Kidney (tissue), 14 donors: ENCODE data around the gene TLK1. TPM values are rescaled to one million over a fixed set of nuclear protein-coding genes. Genes with fewer than 3 reads are reported as not detected.
A peak's percentile ranks its signal among the peaks of the same experiment; 100 is the strongest.

Experiments used
- DNase-seq, 5 donors: peaks; one replicate each; pipeline ENCODE4 v3.0.0-alpha.2; 2013 to 2020
- FAIRE-seq: peaks from 2 replicates; lab custom pipeline; 2012; peaks lifted over from hg19 to GRCh38; lab: Jason Lieb, UNC
- H3K27ac ChIP-seq, 2 donors: one replicate each; pipeline ENCODE4 v1.7.0; 2013; ENCODE audit warnings: low read depth in 2 of 2, low read length in 2 of 2, inconsistent platforms in 1 of 2
- H3K27me3 ChIP-seq: one replicate; pipeline ENCODE4 v1.7.1; 2013; ENCODE audit warnings: low read length, inconsistent platforms; ENCODE audit not compliant: control insufficient read depth, insufficient read depth
- H3K36me3 ChIP-seq, 3 donors: one replicate each; pipeline versions ENCODE4 v1.7.0 to v1.7.1; 2013; ENCODE audit warnings: low read length in 3 of 3, control low read depth in 1 of 3, inconsistent platforms in 1 of 3; ENCODE audit not compliant: insufficient read depth in 3 of 3, control insufficient read depth in 2 of 3
- H3K4me1 ChIP-seq, 3 donors: one replicate each; pipeline versions ENCODE4 v1.7.0 to v1.7.1; 2013; ENCODE audit warnings: low read length in 3 of 3, inconsistent platforms in 1 of 3, low read depth in 1 of 3; ENCODE audit not compliant: control insufficient read depth in 2 of 3, insufficient read depth in 2 of 3
- H3K4me3 ChIP-seq, 3 donors: one replicate each; pipeline versions ENCODE4 v1.7.0 to v1.8.1; 2013; ENCODE audit warnings: low read length in 3 of 3, control low read depth in 1 of 3, inconsistent platforms in 1 of 3
- H3K9ac ChIP-seq, 3 donors: one replicate each; pipeline versions ENCODE4 v1.7.0 to v1.7.1; 2013; ENCODE audit warnings: low read length in 3 of 3, control low read depth in 1 of 3, inconsistent platforms in 1 of 3
- H3K9me3 ChIP-seq, 3 donors: one replicate each; pipeline versions ENCODE4 v1.7.0 to v1.7.1; 2013; ENCODE audit warnings: low read length in 3 of 3, control low read depth in 1 of 3, inconsistent platforms in 1 of 3; ENCODE audit not compliant: control insufficient read depth in 2 of 3, insufficient read depth in 1 of 3
- intact Hi-C: fragments of 100-400 bp; cut with DNase I; formaldehyde crosslinking; loops from one replicate; pipeline ENCODE4 v1.11.1; 2022
- polyA plus RNA-seq: library from polyadenylated mRNA; stranded (reverse); fragments of 350-450 nt; fragmentation: Illumina TruSeq; extraction: RNeasy Lipid Tissue Mini Kit (QIAGEN cat#74804); gene quantifications from one replicate; pipeline ENCODE4 v1.2.3, GENCODE V29; 2014; ENCODE audit warnings: low read depth, low replicate concordance; ENCODE audit not compliant: insufficient read depth
- total RNA-seq: library from RNA; stranded (reverse); fragmentation: NEBNext Ultra II Directional; extraction: Animal tissue kit (Norgen Biotek cat#: 25700); gene quantifications from one replicate; pipeline ENCODE4 v1.2.1, GENCODE V29; 2021
- TF ChIP-seq, protein P1 (sequence below): IDR thresholded peaks from 3 replicates; pipeline ENCODE4 v1.5.1; 2012; ENCODE audit warnings: mild to moderate bottlenecking, moderate library complexity, borderline replicate concordance; ENCODE audit not compliant: insufficient read depth; ENCODE audit errors: extremely low read depth
- donor health status: control.
- donor health status: control.
- donor health status: control.
- donor health status: control.
- donor health status: control.
- donor health status: DM: yes; HTN: yes; CAD: no.
- donor health status: Normal renal cell carcinoma (clear cell type).

TLK1 gene
- total and polyA plus RNA-seq, 2 donors from 2014 or later, result 12.3 to 80.3 TPM

DNA sequence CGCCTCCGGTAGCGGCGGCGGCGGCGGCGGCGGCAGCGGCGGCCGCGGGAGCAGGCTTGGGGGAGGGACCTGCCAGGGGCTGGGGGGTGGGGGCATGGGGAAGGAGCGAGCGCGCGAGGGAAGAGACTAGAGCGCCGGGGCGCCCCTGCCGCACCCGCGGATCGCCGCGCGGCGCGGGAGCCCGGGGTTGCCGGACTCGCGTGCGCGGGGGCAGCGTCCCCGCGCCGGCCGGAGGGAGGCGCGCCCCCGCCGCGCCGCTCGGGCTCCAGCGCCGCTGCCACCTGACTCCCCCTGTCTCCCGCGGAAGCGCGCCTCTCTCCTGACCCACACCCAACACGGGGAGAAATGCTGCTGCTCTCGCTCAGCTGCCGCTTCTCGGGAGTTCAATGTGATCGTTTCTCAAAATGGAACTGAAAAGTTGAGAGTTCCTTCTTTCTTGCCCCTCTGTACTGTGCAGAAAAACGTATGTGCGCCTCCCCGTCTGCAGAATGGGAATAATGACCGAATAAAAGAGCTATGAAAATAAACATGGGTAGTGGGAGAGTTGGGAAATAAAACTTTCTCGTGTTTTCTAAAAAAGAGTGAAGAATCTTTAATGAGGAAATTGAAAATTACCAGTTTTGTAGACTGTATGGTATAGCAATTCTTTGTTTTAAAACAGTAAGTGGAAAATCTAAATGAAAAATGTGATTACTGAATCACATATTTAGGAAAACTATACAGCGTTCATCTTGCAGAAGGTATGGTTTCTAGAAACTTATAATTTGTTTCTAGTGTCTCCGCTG, 455 bp upstream of the TLK1 start:
- Histone ChIP-seq H3K36me3 (no peaks in the 10 kb centered on the region), H3K4me1 (no peaks in the 10 kb centered on the region), H3K27me3 (no peaks in the 10 kb centered on the region), H3K9me3 (no peaks in the 10 kb centered on the region), H3K27ac (peak overlapping the region; percentile 97 to 98), H3K9ac (peak overlapping the region; percentile 61 to 84 (median 71)), H3K4me3 (peak overlapping the region; percentile 83 to 95 (median 85))
- FAIRE-seq (no peak), DNase-seq (peak; percentile 84 to 90 (median 87))
- TF ChIP-seq, protein P1, sequence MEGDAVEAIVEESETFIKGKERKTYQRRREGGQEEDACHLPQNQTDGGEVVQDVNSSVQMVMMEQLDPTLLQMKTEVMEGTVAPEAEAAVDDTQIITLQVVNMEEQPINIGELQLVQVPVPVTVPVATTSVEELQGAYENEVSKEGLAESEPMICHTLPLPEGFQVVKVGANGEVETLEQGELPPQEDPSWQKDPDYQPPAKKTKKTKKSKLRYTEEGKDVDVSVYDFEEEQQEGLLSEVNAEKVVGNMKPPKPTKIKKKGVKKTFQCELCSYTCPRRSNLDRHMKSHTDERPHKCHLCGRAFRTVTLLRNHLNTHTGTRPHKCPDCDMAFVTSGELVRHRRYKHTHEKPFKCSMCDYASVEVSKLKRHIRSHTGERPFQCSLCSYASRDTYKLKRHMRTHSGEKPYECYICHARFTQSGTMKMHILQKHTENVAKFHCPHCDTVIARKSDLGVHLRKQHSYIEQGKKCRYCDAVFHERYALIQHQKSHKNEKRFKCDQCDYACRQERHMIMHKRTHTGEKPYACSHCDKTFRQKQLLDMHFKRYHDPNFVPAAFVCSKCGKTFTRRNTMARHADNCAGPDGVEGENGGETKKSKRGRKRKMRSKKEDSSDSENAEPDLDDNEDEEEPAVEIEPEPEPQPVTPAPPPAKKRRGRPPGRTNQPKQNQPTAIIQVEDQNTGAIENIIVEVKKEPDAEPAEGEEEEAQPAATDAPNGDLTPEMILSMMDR, result peak; percentile 20
- intact Hi-C loops, result no loop called here

DNA sequence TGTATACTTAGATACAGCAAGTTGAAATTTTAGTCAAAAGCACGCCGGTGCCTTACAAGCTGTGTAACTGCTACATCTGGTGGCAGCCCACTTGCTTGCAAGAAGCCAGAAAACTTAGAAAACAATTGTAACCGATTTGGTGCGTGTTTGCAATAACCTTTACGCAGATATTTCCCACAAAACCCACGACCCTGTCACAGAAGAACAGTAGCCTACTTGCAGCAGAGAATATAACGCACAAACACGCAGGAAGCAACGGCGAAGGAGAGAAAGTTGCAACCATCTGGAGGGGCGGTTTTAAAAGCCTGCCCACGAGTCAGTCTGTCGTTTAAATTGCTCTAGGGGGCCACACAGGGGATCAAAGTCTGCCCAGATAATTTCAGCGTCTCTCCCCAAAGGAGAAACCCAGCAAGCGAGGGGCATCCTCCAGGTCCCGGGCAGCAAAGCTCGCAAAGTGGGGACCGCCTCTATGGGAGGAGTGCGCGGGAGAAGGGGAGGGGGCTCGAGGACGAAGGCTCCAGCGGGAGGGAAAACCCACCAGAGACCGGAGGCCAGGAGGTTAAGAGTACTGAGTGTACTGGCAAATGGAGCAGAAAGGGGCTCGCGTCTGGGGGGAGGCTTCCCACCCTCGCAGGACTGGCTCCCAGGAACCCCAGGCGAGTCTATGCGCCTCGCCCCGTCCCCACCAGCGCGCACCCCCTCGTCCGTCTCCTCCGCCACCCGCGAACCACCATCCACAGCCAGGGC, 1.1 kb downstream of the TLK1 start:
- H3K9ac ChIP-seq, result peak overlapping the region; percentile 82 to 89 (median 87)
- DNase-seq, result peak; percentile 78 to 87 (median 86)
- intact Hi-C loops, result no loop called here

DNA sequence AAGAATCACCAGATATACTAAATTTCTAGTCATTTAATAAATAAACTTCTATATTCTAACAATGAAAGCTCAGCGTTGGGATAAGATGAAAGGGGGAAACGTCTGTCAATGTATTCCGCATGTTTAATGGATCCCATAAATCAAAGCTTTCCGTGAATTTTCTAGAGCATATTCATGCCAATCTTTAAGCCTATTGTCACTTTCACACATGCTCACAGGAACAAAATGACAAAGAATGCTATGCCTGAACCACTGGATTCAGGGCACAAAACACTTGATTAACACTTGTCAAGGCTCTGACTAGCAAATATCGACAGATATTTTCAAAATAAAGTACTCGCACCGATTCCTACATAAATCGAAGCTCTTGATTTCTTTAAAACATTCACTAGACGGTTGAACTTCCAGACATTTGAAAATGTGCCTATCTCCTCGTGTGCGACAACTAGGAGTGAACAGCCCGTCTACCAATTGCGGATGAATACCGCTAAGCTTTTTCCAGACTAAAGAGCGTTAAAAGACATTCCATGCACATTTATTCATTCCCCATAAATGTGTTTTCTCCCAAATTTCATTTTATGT, 1.8 kb downstream of the TLK1 start:
- no peaks in the 10 kb centered on the region for H3K27me3 ChIP-seq
- no peaks in the 10 kb centered on the region for H3K9me3 ChIP-seq
- FAIRE-seq, result no peak
- H3K4me1 ChIP-seq, result peaks cover 0 to 9% (median 0%) of the 10 kb centered on the region in 3 donors
- H3K36me3 ChIP-seq, result no peaks in the 10 kb centered on the region
- intact Hi-C loops, result no loop called here
- no peak for DNase-seq
- H3K9ac ChIP-seq, result peak overlapping the region; percentile 82 to 89 (median 87)
- H3K4me3 ChIP-seq, result peak overlapping the region; percentile 66 to 94 (median 80)
- H3K27ac ChIP-seq, result peak overlapping the region in 1 of 2 donors; percentile 97
- TF ChIP-seq, protein P1, result no peak

More for the DNA sequence above, 1.1 kb downstream of the TLK1 start:
- H3K36me3 ChIP-seq, result no peaks in the 10 kb centered on the region
- H3K9me3 ChIP-seq, result no peaks in the 10 kb centered on the region
- H3K4me3 ChIP-seq, result peak overlapping the region; percentile 66 to 94 (median 80)
- TF ChIP-seq, protein P1, result peak; percentile 58
- H3K27ac ChIP-seq, result peak overlapping the region; percentile 97 to 98
- no peak for FAIRE-seq
- peaks cover 0 to 2% (median 0%) of the 10 kb centered on the region in 3 donors for H3K4me1 ChIP-seq
- no peaks in the 10 kb centered on the region for H3K27me3 ChIP-seq
